IPS-18a (cell line): Measurements from ENCODE around the gene ATP8A2.

Source experiments
- H3K27ac ChIP-seq: one replicate; pipeline ENCODE4 v1.5.1; 2013; ENCODE audit warnings: low read length
- H3K27me3 ChIP-seq: one replicate; pipeline ENCODE4 v1.6.1; 2013; ENCODE audit warnings: mild to moderate bottlenecking, low read length; ENCODE audit not compliant: control insufficient read depth, insufficient read depth
- H3K36me3 ChIP-seq: one replicate; pipeline ENCODE4 v1.6.1; 2013; ENCODE audit warnings: low read depth, low read length; ENCODE audit not compliant: control insufficient read depth
- H3K4me1 ChIP-seq: one replicate; pipeline ENCODE4 v1.6.1; 2013; ENCODE audit warnings: low read depth, low read length; ENCODE audit not compliant: control insufficient read depth
- H3K4me3 ChIP-seq: one replicate; pipeline ENCODE4 v1.5.1; 2013; ENCODE audit warnings: low read length
- H3K9ac ChIP-seq: one replicate; pipeline ENCODE4 v1.6.1; 2013; ENCODE audit warnings: mild to moderate bottlenecking, low read length, moderate library complexity
- H3K9me3 ChIP-seq: one replicate; pipeline ENCODE4 v1.6.1; 2013; ENCODE audit warnings: low read depth, low read length; ENCODE audit not compliant: control insufficient read depth

The ATP8A2 gene

DNA sequence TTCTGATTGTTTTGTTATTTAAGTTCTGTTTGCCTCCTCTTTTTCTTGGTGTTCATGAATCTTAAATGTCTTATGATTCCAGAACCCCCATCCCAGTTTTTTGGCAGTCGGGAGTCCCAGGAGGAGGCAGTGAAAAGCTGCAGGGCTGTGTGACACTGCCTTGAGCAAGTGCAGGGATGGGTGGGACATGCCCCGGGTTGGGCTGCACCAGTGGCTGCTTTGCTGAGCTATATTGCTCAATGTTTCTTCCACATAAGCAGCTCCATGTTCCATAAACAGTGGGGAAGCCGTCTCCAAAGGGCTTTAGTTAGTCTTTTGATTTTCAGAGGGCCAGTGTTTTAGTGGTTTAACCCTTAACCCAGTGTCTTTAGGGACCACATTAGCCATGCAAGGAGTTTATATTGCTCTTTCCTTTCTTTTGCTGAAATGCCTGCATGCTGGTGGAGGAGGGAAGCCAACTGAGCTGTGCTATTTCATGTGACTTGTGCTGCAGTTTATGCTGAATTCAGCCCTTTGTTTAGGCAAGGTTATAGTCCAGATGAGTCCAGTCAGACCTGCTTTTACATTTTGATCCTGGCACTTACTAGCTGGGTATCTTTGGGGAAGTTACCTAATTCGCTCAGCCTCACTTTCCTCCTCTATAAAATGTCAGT lies 13.1 kb downstream of the ATP8A2 start:
- no peaks in the 10 kb centered on the region for H3K27me3 ChIP-seq

GRCh38 chr13:25391932-25392331 lies 20.2 kb downstream of the ATP8A2 start:
- no peak overlapping the region for H3K9ac ChIP-seq

More for the DNA sequence above, 13.1 kb downstream of the ATP8A2 start:
- no peak overlapping the region for H3K9ac ChIP-seq
- no peaks in the 10 kb centered on the region for H3K9me3 ChIP-seq
- no peaks in the 10 kb centered on the region for H3K4me1 ChIP-seq
- H3K4me3 ChIP-seq, result no peak overlapping the region
- H3K36me3 ChIP-seq, result no peaks in the 10 kb centered on the region
- no peak overlapping the region for H3K27ac ChIP-seq

GRCh38 chr13:25394402-25395060 lies 22.8 kb downstream of the ATP8A2 start:
- Histone ChIP-seq H3K4me3 (no peak overlapping the region), H3K27ac (no peak overlapping the region), H3K9ac (no peak overlapping the region), H3K36me3 (no peaks in the 10 kb centered on the region), H3K27me3 (no peaks in the 10 kb centered on the region), H3K9me3 (no peaks in the 10 kb centered on the region), H3K4me1 (peaks cover 19% of the 10 kb centered on the region)

More at GRCh38 chr13:25391932-25392331, 20.2 kb downstream of the ATP8A2 start:
- Histone ChIP-seq H3K4me3 (no peak overlapping the region), H3K27me3 (no peaks in the 10 kb centered on the region), H3K4me1 (peaks cover 6% of the 10 kb centered on the region), H3K27ac (no peak overlapping the region), H3K36me3 (no peaks in the 10 kb centered on the region), H3K9me3 (no peaks in the 10 kb centered on the region)

DNA sequence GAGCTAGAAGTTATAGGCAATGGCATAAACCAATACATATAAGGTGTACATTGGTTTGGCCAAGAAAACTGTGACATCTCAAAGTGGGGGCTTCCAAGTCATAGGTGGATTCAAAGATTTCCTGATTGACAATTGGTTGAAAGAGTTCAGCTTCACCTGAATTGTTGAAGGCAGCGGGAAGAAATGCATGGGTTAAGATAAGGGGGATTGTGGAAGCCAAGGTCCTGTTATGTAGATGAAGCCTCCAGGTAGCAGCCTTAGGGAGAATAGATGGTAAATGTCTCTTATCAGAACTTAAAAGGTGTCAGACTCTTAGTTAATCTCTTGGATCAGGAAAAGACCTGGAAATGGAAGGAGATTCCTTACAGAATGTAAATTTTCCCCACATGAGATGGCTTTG lies 26.0 kb downstream of the ATP8A2 start:
- Histone ChIP-seq H3K27ac (no peak overlapping the region), H3K9me3 (no peaks in the 10 kb centered on the region), H3K9ac (no peak overlapping the region), H3K36me3 (no peaks in the 10 kb centered on the region), H3K27me3 (no peaks in the 10 kb centered on the region), H3K4me1 (peaks cover 13% of the 10 kb centered on the region), H3K4me3 (no peak overlapping the region)

DNA sequence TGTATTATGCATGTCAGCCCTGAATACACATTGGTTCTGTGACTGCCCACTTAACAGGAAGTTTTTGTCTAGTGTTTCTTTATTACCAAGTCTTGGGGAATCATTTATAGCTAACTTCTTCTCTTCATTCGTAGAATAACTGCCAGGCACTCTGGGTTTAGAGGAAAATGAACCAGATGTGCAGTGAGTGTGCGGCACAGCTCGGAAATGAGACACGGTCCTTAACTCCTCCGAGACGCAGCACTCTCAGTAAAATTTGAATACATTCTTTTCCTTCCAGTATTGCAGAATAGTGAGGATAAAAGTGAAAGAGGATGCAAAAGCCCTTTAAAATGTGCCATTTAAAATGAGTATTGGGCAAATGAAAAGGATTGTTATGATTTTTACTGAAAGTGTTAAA lies 29.2 kb downstream of the ATP8A2 start:
- Histone ChIP-seq H3K27me3 (no peaks in the 10 kb centered on the region), H3K36me3 (no peaks in the 10 kb centered on the region), H3K9me3 (no peaks in the 10 kb centered on the region), H3K4me3 (no peak overlapping the region), H3K27ac (no peak overlapping the region), H3K4me1 (peaks cover 13% of the 10 kb centered on the region), H3K9ac (no peak overlapping the region)

DNA sequence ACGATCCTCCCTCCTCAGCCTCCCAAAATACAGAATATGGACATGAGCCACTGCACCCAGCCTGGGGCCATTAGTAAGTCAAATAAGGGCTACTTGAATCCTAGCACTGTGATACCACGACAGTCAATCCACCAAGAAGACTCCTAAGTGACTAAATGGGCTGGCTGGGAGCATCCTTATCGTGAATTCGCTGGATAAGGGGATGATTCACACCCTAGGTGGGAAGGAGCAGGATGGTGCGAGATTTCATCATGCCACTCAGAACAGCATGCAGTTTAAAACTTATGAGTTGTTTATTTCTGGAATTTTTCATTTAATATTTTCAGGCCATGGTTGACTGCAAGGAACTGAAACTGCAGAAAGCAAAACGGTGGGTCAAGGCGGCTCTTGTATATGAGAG lies 30.2 kb downstream of the ATP8A2 start:
- Histone ChIP-seq H3K4me1 (peaks cover 13% of the 10 kb centered on the region), H3K27ac (no peak overlapping the region), H3K36me3 (no peaks in the 10 kb centered on the region)

GRCh38 chr13:25406377-25406776 lies 34.6 kb downstream of the ATP8A2 start:
- no peak overlapping the region for H3K9ac ChIP-seq
- no peaks in the 10 kb centered on the region for H3K36me3 ChIP-seq
- H3K4me1 ChIP-seq, result no peaks in the 10 kb centered on the region
- no peak overlapping the region for H3K27ac ChIP-seq
- no peaks in the 10 kb centered on the region for H3K9me3 ChIP-seq
- H3K27me3 ChIP-seq, result no peaks in the 10 kb centered on the region
- H3K4me3 ChIP-seq, result no peak overlapping the region

More for the DNA sequence above, 30.2 kb downstream of the ATP8A2 start:
- Histone ChIP-seq H3K27me3 (no peaks in the 10 kb centered on the region), H3K4me3 (no peak overlapping the region), H3K9me3 (no peaks in the 10 kb centered on the region), H3K9ac (no peak overlapping the region)

- no peaks in the 10 kb centered on the region for H3K27me3 ChIP-seq
Observed at GRCh38 chr13:25409938-25410337, 38.2 kb downstream of the ATP8A2 start.

GRCh38 chr13:25415241-25415640 lies 43.5 kb downstream of the ATP8A2 start:
- H3K4me3 ChIP-seq, result no peak overlapping the region
- H3K9me3 ChIP-seq, result no peaks in the 10 kb centered on the region
- no peaks in the 10 kb centered on the region for H3K27me3 ChIP-seq
- H3K27ac ChIP-seq, result no peak overlapping the region
- H3K36me3 ChIP-seq, result no peaks in the 10 kb centered on the region
- H3K4me1 ChIP-seq, result peaks cover 9% of the 10 kb centered on the region
- no peak overlapping the region for H3K9ac ChIP-seq

More at GRCh38 chr13:25409938-25410337, 38.2 kb downstream of the ATP8A2 start:
- Histone ChIP-seq H3K4me3 (no peak overlapping the region), H3K9ac (no peak overlapping the region), H3K36me3 (no peaks in the 10 kb centered on the region), H3K27ac (no peak overlapping the region), H3K9me3 (no peaks in the 10 kb centered on the region), H3K4me1 (no peaks in the 10 kb centered on the region)

DNA sequence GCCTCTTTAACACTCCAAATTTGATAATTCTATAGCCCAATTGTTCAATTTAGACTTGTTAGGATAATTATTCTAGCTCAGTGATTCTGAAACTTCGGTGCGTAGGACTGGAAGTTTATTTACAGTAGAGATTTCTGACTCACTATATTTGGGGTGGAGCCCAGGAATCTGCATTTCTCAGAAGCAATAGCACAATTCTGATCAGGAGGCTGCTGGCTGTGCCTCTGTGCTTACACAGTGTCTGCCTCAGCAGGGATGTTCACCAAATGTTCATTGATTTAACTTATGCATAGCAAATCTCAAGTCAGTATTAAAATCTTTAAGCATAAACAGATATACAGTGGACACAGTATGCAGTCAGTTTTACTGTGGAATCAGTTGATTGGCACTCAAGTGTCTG lies 45.8 kb downstream of the ATP8A2 start:
- no peak overlapping the region for H3K4me3 ChIP-seq
- H3K36me3 ChIP-seq, result no peaks in the 10 kb centered on the region
- H3K27me3 ChIP-seq, result no peaks in the 10 kb centered on the region
- H3K9ac ChIP-seq, result no peak overlapping the region
- no peaks in the 10 kb centered on the region for H3K9me3 ChIP-seq
- no peak overlapping the region for H3K27ac ChIP-seq
- peaks cover 14% of the 10 kb centered on the region for H3K4me1 ChIP-seq

- H3K36me3 ChIP-seq, result no peaks in the 10 kb centered on the region
- H3K27me3 ChIP-seq, result no peaks in the 10 kb centered on the region
- no peak overlapping the region for H3K27ac ChIP-seq
- H3K4me1 ChIP-seq, result peaks cover 14% of the 10 kb centered on the region
- H3K9ac ChIP-seq, result no peak overlapping the region
- H3K4me3 ChIP-seq, result no peak overlapping the region
- H3K9me3 ChIP-seq, result no peaks in the 10 kb centered on the region
Observed at GRCh38 chr13:25420161-25420560, 48.4 kb downstream of the ATP8A2 start.

DNA sequence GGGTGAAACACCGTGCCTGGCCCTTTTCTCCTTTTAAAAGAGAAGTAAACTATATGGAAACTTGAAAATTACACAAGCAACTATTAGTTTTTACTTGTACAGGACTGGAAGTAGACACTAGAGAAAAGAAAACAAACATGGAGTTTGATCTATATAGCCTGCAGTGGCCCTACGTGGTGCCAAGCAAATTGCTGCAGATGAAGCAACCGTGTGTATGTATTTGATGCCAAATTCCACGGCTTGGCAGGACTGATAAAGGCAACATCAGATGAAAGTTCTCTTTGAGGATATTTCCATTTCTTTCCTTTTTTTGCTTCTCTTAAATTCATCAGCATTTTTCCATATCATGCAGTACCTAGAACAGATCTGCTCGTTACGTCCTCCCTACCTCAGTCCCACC lies 49.8 kb downstream of the ATP8A2 start:
- no peaks in the 10 kb centered on the region for H3K9me3 ChIP-seq
- H3K27me3 ChIP-seq, result no peaks in the 10 kb centered on the region
- no peaks in the 10 kb centered on the region for H3K36me3 ChIP-seq
- H3K9ac ChIP-seq, result no peak overlapping the region
- H3K4me1 ChIP-seq, result peaks cover 14% of the 10 kb centered on the region
- H3K4me3 ChIP-seq, result no peak overlapping the region
- no peak overlapping the region for H3K27ac ChIP-seq
